Epidermal melanocyte (primary cell): ENCODE results near the gene MAP3K14.
A peak's percentile ranks its signal among the peaks of the same experiment; 100 is the strongest.

Experiments used
- DNase-seq: peaks from one replicate; pipeline ENCODE4 v3.0.0; 2011; ENCODE audit warnings: low spot score; ENCODE audit not compliant: insufficient read length

MAP3K14 gene

GRCh38 chr17:45238155-45238774 is 78.6 kb downstream of the MAP3K14 start:
- no peak for DNase-seq

GRCh38 chr17:45237686-45238085 is 79.1 kb downstream of the MAP3K14 start:
- DNase-seq, result no peak

GRCh38 chr17:45236282-45236606 is 80.6 kb downstream of the MAP3K14 start:
- no peak for DNase-seq

GRCh38 chr17:45235416-45236281 is 81.2 kb downstream of the MAP3K14 start:
- DNase-seq, result peak; percentile 95

GRCh38 chr17:45234641-45235415 is 82.0 kb downstream of the MAP3K14 start:
- no peak for DNase-seq

- DNase-seq, result no peak
These were observed 83.3 kb downstream of the MAP3K14 start for GRCh38 chr17:45233423-45233924.

GRCh38 chr17:45232514-45233422 is 84.1 kb downstream of the MAP3K14 start:
- no peak for DNase-seq

- no peak for DNase-seq
These were observed 85.2 kb downstream of the MAP3K14 start for GRCh38 chr17:45231481-45232116.

GRCh38 chr17:45230787-45231480 is 85.9 kb downstream of the MAP3K14 start:
- DNase-seq, result no peak

- no peak for DNase-seq
These were observed 86.4 kb downstream of the MAP3K14 start for GRCh38 chr17:45230410-45230786.

GRCh38 chr17:45229681-45230409 is 87.0 kb downstream of the MAP3K14 start:
- no peak for DNase-seq

GRCh38 chr17:45228763-45229539 is 87.9 kb downstream of the MAP3K14 start:
- peak; percentile 76 for DNase-seq

GRCh38 chr17:45227926-45228762 is 88.7 kb downstream of the MAP3K14 start:
- DNase-seq, result peak; percentile 2

GRCh38 chr17:45227101-45227925 is 89.5 kb downstream of the MAP3K14 start:
- peak; percentile 4 for DNase-seq

- DNase-seq, result no peak
These were observed 90.2 kb downstream of the MAP3K14 start for GRCh38 chr17:45226576-45226975.

- peak; percentile 13 for DNase-seq
These were observed 90.8 kb downstream of the MAP3K14 start for GRCh38 chr17:45225964-45226530.
